HL-60/S4 (cell line): ENCODE results near the gene FSIP1.

Experiments used
- in situ Hi-C: fragments of 300-500 bp; cut with MboI; formaldehyde crosslinking; loops from 2 replicates; pipeline ENCODE4 v1.14.3; 2022; ENCODE audit warnings: low sequenced_read_pairs

FSIP1 gene

DNA sequence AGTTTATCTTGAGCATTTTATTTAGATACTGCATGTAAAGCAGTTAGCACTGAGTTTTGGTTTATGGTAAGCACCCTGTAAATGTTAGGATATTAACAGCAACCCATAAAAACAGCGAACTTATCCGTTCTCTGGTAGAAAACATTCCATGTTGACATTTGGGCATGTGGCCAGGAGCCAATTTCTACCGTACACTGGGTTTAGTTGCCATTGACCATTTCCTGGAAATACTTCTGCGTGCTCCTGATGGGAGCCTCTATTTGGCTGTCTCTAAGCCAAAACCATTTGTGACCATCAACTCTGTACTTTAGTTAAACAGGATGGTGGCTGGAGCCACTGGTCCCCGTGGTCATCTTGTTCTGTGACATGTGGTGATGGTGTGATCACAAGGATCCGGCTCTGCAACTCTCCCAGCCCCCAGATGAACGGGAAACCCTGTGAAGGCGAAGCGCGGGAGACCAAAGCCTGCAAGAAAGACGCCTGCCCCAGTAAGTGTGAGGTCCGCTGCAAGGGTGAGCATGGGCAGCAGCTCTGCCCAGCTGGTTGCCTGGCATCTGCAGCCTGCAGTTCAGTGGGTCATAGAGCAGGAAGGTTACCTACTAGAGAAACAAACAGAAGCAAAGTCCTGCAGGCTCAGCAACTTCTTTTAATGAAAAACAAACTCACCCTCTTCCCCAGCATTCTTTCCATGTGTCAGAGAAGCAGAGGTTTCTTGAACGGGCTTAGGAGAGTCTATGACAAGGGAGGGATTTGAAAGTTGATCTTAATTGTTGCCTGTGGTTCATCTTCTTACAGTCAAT lies 194.7 kb downstream of the FSIP1 start:
- in situ Hi-C loops = no loop called here

DNA sequence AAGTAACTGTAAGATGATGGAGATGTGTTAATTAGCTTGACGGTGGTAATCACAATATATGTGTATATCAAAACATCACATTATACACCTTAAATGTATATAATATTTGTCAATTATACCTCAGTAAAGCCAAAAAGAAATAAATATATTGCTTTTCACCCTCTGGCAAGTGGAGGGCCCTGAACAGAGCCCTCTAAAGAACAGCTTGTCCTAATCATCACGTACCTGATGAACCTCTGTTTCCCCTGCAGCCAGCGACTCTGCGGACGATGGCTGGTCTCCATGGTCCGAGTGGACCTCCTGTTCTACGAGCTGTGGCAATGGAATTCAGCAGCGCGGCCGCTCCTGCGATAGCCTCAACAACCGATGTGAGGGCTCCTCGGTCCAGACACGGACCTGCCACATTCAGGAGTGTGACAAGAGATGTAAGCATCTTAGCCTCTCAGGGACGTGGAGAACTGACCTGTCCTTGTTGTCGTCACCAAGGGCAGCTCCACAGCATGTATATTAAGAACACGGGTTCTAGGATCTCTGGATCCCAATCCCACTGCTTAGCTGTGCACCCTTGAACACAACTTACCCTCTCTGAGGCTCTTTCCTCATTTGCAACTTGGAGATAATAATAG lies 195.4 kb downstream of the FSIP1 start:
- in situ Hi-C loops = no loop called here

DNA sequence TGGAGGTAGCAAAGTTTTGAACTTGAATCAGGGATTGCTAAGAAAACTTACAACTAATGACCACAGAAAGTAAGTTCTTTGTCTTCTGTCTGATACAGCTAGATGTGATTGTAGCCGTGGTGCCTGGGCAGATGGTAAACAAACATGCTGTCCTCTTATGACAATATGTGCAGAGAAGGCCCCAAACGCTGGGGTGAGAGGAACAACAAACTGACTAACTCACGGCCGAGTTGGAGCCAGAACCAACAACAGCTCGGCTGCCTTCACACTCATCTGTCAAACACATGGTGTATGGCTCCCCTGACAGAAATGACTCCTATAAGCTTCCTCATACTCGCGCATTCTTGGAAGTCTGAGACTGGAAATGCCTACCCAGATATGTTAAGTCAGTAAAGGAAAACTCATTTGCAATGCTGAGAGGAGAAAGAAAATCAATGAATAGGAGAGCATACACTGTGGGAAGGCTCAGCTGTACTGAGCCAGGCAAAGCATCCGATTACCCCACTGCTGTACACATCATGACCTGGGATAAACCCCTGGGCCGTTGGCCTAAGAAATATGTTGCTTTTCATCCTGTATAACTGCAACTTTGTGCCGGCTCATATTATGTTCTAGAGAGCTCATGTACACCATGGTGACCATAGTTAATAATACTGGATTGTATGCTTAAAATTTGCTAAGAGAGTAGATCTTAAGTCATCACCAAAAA lies 196.1 kb downstream of the FSIP1 start:
- in situ Hi-C loops = no loop called here

DNA sequence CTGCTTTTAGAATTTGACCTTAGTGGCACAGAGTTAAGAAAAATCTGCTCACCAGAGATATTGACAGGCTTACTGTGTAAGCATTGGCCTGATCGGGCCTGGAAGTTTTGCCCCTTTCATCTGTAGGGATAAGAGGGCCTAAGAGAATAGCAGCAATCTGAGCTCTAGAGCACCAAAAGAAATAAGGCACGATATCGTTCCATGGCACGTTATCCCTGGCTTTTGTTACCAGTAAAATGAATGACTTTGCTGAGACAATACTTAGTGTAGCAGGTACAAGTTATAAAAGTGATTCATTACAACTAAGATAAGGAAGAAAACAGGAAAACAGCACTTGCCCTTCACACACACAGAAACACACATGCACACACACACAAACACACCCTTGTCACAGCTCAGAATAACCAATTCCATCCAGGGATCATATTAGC lies 196.8 kb downstream of the FSIP1 start:
- in situ Hi-C loops = no loop called here

DNA sequence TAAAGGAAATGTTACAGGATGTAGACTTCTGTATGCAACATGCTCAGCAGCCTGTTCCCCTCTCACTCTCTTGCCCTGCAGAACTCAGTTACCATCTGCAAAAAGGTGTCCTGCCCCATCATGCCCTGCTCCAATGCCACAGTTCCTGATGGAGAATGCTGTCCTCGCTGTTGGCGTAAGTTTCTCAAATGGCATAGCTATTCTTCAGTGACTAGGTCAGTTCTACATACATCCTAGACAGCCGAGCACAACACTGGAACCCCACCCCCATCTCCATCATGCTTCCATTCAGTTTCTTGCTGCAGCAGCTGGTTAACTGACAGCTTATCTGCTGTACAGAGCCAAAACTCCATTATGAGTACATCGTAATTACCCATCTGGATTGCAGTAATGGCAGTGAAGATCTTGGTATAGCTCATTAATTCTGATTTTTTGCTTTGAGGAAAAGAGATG lies 197.2 kb downstream of the FSIP1 start:
- in situ Hi-C loops = no loop called here

DNA sequence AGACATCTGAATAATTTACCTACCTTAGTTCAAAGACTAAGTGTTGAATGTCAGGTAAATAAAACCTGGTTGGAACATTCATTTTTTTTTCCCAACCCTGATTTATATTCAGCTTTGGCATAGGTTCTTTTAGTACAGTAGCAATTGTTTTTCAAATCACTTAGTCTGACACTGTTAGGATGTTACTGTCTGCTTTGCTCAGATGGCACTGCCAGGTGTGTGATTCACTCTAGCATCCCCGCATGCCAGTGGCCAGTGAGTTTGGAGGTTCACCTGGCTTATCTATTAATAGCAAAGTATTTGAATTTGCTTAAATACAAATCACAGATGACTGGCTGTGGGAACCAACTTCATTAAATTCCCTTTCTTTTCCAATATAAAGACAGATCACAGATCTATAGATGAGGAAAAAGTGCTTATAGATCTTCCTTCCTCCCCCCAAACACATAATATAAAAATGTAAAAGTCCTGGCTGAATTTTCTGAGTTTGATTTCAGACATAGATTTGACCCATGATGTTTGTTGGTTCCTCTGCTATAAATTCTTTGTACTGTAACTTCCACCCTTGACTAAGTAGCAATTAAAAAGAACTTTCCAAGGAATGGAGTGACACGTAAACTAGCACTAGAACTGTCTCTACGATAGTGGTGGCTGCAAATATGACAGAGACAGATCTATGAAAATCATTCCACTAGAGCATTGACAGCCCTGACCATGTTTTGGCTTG lies 197.8 kb downstream of the FSIP1 start:
- in situ Hi-C loops = no loop called here

DNA sequence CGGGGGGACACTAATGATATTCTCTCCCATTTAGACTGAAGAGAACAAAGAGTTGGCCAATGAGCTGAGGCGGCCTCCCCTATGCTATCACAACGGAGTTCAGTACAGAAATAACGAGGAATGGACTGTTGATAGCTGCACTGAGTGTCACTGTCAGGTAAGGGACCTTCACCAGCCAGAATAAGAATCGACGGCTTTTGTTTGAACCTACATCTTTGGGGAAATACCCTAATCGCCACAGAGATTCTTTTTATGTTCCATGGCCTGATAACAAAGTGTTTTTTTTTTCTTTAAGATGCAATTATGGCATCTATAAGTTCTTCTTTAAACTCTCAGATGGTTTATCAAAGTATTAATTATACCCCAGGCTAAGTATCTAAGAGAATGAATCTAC lies 198.4 kb downstream of the FSIP1 start:
- in situ Hi-C loops = no loop called here

DNA sequence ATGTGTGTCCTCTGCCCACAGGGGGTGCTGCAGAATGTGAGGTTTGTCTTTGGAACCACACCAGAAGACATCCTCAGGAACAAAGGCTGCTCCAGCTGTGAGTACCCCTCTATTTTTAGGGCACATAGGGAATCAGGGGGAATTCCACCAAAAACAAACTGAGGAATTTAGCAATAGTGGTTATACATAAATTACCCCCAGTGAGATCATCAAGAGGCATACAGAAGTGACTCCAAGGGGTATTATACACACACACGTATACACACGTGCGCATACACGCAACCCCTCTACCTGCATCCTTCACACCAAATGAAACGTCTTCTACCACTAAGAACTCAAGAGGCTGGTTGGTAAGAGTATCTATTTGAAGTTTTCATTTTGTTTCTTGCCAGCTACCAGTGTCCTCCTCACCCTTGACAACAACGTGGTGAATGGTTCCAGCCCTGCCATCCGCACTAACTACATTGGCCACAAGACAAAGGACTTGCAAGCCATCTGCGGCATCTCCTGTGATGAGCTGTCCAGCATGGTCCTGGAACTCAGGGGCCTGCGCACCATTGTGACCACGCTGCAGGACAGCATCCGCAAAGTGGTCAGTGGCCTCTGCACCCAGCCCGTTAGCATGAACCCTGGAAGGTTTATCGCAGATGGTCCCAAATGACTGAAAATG lies 198.9 kb downstream of the FSIP1 start:
- in situ Hi-C loops = no loop called here

DNA sequence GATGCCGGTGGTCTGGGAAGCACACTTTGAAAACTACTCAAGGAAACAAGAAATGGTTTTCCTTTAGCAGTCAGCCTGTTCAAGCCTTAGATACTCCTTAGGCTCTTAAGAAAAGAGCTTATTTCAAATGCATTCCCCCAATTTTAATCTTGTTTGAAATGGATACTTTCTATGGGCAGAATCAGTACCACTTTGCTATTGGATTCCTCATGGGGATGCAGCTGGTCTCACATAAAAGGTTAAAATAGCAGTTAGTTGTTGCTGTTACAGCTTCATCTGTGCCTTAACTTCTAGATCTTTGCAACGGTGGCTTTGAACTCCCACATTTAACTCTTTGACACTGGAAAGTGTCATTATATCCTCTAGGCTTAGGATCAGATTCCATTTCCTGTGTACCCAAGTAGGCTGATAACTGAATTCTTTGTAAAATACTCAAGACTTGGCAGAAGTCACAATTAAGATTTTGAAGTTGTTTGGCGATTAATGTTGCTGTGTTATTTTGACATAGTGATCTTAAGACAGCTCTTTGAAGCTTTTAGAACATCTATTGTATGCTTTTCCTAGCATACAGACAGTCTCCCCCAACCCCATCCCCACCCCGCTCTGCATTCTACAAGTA lies 199.6 kb downstream of the FSIP1 start:
- in situ Hi-C loops = no loop called here

DNA sequence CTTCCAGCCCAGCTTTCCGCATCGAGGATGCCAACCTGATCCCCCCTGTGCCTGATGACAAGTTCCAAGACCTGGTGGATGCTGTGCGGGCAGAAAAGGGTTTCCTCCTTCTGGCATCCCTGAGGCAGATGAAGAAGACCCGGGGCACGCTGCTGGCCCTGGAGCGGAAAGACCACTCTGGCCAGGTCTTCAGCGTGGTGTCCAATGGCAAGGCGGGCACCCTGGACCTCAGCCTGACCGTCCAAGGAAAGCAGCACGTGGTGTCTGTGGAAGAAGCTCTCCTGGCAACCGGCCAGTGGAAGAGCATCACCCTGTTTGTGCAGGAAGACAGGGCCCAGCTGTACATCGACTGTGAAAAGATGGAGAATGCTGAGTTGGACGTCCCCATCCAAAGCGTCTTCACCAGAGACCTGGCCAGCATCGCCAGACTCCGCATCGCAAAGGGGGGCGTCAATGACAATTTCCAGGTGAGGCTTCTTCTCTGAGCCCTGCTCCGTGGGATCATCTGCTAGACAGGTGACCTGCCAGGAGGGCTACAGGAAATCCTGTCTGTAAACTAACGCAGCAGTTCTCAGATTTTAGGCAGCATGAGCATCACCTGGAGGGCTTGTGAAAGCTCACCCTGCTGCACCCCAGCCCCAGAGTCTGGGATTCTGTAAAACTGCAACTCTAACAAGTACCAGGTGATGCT lies 200.2 kb downstream of the FSIP1 start:
- in situ Hi-C loops = no loop called here

DNA sequence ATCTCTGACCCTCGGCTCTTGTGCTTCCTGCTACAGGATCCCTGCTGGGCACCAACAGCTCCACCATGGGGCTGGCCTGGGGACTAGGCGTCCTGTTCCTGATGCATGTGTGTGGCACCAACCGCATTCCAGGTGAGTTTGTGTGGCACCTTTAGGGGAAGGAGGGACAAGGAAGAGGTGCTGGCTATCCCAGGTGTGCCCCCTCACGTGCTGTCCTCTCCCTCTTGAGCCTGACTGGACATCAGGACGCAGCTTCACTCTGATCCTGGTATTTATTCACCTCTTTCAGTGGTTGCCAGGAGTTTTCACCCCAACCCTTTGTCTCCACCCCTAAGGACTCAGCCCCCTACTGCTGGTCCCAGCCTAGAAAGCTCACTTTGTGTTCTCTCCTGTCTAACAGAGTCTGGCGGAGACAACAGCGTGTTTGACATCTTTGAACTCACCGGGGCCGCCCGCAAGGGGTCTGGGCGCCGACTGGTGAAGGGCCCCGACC lies 200.8 kb downstream of the FSIP1 start:
- in situ Hi-C loops = no loop called here

DNA sequence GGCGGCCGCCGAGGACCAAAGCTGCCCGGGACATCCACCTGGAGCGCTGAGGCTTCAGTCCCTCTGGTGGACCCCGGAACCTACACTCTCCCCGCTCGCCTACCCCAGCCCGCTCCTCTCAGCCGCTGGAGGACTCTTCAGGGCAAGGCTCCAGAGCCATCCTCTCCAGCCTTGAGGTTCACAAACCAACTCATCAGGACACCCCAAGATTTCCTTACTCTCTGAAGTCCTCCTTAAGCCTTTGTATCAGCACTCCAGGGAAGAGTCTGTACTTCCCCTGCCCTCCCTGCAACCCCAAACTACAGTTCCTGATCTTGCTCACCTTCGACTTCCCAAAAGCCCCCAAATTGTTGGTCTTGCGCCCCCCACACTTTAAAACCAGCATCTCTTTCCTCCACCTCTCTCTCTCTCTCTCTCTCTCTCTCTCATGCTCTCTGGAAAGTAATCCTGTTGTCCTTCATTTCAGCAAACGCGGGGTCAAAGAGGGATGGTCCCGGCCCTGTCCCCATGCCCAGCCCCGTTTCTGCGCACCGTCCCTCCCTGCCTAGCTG lies 201.3 kb downstream of the FSIP1 start:
- in situ Hi-C loops = no loop called here

DNA sequence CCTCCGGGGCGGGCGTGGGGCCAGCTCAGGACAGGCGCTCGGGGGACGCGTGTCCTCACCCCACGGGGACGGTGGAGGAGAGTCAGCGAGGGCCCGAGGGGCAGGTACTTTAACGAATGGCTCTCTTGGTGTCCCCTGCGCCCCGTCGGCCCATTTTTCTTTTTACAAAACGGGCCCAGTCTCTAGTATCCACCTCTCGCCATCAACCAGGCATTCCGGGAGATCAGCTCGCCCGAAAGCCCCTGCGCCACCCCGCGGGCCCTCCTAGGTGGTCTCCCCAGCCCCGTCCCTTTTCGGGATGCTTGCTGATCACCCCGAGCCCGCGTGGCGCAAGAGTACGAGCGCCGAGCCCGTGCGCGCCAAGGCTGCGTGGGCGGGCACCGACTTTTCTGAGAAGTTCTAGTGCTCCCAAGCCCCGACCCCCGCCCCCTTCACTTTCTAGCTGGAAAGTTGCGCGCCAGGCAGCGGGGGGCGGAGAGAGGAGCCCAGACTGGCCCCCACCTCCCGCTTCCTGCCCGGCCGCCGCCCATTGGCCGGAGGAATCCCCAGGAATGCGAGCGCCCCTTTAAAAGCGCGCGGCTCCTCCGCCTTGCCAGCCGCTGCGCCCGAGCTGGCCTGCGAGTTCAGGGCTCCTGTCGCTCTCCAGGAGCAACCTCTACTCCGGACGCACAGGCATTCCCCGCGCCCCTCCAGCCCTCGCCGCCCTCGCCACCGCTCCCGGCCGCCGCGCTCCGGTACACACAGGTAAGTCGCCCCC lies 202.0 kb downstream of the FSIP1 start, which contains the start of gene THBS1:
Gene THBS1, plus strand, starts transcription at position 595 of the 757 bp plus-strand sequence. CDS start 779 bp downstream, outside the sequence.
- in situ Hi-C loops = no loop called here

DNA sequence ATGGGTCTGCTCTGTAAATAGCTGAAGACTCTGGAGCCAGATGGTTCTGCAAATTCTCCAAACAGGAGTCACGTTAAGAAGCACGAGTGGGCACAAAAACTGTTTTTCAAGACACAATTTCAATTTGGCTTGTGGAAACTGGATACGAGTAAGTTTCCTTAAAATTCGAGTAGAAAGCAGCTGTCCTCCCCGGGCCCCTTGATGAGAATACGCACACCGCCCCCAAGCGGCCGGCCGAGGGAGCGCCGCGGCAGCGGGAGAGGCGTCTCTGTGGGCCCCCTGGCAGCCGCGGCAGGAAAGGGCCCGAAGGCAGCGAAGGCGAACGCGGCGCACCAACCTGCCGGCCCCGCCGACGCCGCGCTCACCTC lies 202.5 kb downstream of the FSIP1 start:
- in situ Hi-C loops = no loop called here

DNA sequence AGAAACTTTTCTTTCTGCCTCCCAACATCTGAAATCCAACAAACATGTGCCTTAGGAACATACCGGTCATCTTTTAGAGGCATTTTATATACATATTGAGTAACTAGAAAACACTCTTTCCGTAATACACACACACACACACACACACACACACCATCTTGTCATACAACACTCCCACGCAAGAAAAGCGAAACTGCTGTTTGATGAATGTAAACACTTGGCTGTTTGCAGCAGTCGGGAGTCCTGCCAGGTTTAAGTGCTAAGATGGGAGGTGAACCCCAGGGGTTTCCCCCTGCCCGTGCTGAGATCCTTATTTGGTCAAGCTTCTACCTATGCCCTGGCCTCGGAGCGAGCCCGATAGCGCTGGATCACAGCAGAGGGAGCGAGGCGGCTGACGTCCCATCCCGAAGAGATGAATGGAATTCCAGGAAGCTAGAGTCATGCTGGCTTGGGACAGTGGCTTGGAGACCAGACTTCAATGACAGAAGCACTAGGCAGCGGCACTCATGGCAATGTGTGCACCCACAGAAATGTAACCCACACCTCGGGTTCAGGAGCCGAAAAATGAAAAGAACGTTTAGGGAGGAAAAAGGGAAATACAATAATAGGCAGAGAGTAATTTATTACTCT lies 203.0 kb downstream of the FSIP1 start:
- in situ Hi-C loops = loop anchor here (5.0 kb wide), 1 partner anchor 257 kb away; no protein-coding TSS in a partner anchor

DNA sequence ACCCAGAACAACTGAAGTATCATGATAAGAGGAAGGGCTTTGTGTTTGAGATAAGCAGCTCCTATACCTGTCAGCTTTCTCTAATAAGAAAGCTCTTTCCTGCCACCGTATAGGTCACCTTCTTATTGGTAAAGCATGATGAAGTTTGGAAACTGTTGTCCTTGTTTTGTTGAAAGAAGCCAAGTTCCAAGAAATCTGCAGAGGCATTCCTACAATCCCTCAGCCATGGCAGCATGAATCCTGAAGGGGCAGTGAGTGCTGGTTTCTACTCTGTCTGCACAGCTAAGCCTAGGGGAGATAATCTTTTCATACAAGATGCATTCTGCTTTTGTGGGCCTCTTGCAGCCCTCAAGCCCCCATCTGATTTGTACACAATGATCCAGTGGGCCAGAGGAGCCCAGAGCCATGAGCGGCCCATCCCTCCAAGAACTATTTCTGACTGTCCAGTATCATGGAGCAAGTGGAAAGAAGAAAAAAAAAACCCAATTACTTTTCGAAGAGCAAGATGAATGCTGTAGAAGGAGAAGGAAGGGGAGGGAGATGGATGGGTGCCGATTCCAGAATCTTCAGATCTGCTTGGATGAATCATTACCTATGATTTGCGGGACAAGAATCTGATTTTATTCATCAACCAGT lies 203.7 kb downstream of the FSIP1 start:
- in situ Hi-C loops = loop anchor here (5.0 kb wide), 1 partner anchor 257 kb away; no protein-coding TSS in a partner anchor

DNA sequence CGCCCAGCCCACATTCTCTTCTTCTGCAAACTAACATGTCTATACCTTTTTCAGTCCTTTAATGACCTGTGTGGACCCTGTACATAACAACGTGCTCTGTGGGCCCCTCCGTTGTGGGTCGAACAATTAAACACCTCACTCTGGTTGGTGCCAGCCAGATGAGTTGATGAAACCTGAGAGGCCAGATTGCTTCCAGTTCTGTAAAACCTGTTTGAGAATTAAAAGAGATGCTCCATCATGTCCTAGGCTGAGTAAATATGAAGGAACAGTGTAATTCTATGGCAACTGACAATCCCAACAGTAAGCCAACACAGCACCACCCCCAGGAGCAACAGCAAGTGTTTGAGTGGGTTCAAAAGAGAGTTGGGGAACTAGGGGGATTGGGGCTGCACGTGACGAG lies 207.5 kb downstream of the FSIP1 start:
- in situ Hi-C loops = loop anchor here (5.0 kb wide), 1 partner anchor 253 kb away; no protein-coding TSS in a partner anchor
